DMS79 (cell line): ENCODE results near the gene TMA7B.

Experiments
- DNase-seq: peaks from one replicate; lab custom pipeline; 2025; lab: John Stamatoyannopoulos, UW

The TMA7B gene

GRCh38 chr22:39952347-39952746 is 7.8 kb upstream of the TMA7B start:
- DNase-seq, result no peak

DNA sequence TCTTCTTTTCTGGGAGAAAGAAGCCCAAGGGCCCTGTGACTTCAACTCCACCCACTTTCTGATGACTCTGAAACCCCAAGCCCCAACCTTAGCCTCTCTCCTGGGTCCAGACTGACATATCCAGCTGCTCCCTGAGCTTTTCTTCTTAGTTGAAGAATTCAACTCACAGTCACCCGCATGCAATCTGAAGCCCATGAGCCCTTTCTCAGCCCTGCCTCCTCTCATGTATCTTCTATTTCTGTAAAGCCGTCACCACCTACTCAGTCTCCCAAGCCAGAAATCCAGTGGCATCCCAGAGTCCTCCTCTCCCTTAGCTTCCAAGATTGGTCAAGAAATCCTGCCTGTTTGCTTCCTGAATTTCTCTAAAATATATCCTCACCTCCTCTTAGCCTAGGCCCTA is 7.1 kb upstream of the TMA7B start:
- no peak for DNase-seq

GRCh38 chr22:39954584-39955055 is 5.6 kb upstream of the TMA7B start:
- no peak for DNase-seq

DNA sequence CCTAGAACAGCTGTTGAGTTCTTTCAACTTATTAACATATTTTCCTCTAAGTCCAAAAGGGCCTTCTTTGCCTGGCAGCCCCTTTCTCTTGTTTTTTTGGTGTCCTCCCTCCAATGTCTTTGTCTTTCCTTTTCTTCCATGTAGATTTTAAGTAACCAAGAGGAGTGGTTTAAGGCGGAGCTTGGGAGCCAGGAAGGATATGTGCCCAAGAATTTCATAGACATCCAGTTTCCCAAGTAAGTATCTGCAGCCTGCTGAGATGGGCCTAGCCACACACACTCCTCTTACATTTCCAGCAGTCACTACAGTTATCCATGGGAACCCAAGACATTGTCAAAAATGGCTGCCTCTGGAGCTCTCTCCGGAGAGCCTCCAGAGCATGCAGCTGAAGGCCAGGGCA is 4.5 kb upstream of the TMA7B start:
- no peak for DNase-seq

GRCh38 chr22:39956932-39957664 is 3.1 kb upstream of the TMA7B start:
- DNase-seq, result no peak

DNA sequence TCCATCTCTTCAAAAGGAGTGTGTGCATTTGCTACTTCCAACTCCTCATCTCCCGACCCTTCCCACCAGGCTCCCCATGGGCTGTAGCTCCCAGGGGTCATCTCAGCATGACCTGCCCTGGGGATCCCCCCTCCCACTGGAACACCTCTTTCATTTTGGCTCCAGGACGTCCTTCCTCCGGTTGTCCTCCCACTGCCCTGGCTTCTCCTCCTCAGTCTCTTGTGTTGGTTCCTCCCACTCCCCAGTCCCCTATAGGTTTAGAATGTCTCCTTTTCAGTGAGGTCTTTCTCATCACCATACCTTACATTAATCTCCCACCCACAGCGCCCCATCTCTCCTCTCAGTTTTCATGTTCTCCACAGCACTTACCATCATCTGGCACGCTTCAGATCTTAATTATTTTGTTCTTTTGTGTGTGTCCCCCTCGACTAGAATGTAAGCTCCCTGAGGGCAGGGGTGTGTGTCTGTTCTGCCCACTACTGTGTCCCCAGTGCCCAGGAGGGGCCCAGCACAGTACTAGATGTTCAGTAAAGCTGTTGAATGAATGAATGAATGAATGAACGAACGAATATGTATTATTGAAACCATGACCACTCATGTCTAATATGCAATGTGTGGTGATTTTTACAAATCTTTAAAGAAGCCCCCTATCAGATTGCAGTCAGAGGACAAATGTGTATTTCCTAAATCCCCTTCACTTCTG is 2.0 kb upstream of the TMA7B start:
- no peak for DNase-seq

DNA sequence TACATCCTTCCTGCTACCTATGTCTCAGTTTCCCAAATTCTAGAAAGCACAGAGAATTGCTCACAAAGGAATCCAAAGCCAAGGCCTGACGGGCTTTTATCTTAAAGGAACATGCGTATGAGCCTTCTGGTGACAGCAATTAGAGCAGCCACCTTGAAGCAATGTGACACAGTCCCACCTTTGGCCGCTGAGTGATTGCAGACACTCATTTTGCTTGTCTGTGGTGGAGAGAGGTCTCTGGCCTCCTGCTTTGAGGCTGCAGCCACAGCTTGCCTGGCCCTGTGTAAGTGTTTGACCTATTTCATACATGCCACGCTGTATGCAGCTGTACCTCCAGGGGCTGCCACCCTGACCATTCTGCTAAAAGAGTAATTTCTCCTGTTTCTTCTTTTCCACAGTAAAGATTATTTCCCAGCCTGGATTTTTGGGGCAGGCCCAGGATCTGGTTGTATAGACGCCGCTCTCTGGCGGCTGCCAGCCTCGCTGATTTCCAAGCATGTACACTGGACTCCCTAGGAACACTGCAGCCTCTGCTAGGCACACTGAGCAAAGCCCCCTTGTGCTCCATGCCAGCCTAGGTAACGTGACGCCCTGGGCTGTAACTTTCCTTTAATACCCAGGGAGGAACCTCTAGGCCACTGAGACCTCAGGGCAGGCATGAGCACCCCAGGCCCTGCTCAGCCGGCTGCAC is 1.1 kb upstream of the TMA7B start:
- DNase-seq, result no peak

GRCh38 chr22:39960791-39961746 is 872 bp downstream of the TMA7B start:
- no peak for DNase-seq

GRCh38 chr22:39962071-39962470 is 1.9 kb downstream of the TMA7B start:
- no peak for DNase-seq

DNA sequence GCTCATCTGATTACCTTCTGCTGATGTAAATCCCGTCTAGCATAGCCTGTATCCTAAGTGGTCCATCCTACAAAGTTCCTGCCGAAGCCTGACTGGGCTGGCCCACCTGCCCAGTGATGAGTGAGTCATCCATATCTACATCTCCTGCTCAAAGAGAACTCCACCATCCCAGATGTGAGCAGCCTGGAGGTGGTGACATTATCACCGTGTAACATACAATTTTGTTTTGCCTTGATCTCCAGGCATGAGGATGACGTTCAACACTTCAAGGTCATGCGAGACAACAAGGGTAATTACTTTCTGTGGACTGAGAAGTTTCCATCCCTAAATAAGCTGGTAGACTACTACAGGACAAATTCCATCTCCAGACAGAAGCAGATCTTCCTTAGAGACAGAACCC is 5.6 kb downstream of the TMA7B start:
- DNase-seq, result no peak

DNA sequence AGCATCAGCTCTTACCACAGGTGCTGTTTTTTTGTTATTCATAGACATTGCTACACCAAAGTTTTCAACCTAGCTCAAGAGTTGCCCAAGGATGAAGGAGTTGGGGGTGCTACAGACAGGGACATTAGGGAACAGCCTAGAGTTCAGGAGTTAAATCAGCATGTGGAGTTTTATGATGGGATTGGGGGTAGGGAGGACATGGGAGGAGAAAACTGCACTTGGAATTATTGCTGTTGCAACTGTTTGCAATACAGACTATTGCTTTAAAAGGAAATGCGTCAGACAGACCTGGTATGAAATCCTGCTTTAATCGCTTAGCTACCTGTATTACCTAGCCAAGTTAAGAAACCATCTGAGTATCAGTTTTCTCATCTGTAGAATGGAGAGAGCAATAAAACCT is 6.3 kb downstream of the TMA7B start:
- DNase-seq, result no peak

DNA sequence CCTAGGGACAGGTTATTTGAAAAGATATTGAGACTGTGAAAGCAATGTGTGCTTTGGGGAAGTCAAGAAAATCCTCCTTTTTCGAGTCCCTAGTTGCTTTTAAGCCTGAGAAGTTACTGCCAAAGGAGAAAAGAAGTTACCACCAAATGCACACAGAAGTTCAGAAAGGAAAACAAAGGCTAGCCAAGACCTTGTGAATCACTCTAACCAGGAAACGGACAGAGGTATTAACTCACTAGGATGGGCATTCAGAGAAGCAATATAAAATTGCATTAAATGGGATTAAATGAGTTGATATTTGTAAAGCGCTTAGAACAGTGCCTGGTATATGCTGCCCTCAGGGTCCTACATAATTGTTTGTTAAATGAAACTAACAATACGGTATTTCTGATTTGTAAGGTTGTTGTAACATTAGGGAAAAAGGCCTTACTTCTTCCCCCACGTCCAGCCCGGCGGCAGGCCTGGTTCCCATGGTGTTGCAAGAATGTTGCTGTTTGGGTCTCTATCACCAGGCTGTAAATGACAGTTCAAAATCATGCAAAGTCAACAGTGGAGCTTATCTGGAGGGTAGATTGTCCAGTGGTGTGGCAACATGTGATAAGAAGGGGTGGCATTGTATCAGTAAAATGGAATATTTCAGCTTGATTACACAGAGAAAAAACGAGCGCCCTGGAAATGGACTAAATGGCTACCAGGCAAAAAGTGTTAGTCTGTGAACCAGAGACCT is 7.1 kb downstream of the TMA7B start:
- no peak for DNase-seq

DNA sequence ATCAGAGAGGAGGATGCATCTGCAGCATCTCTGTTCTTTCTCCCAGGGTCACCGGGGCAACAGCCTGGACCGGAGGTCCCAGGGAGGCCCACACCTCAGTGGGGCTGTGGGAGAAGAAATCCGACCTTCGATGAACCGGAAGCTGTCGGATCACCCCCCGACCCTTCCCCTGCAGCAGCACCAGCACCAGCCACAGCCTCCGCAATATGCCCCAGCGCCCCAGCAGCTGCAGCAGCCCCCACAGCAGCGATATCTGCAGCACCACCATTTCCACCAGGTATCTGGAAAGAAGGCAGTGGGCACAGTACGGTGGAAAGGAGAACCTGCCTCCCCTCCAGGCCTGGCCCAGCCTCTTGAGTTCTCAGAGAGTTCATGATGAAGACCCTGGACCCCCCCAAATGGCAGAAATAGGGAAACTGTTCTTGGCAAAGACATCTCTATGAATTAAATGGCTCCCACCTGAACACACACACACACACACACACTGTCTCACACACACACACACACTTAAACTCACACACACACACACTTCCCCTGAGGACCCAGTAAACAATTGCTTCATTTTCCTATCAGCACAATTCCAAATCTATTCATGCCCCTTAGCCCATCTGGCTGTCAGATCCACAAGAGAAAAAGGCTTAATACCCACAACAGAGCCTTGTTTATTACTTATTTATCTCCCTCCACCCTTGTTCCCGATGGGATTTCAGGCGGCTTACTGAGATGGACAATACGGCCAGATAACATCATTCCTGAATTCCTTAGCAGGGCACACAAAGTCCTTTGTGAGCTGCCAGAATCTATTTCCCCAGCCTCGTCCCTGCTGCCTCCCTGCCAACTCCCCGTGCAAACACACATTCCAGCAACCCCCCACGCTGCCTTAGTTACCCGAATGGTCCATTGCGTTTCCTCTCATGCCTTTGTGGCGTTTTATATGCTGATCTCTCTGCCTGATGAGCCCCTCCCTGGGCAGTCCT is 8.1 kb downstream of the TMA7B start:
- no peak for DNase-seq

GRCh38 chr22:39970742-39971141 is 10.5 kb downstream of the TMA7B start:
- no peak for DNase-seq

GRCh38 chr22:39972641-39973040 is 12.4 kb downstream of the TMA7B start:
- no peak for DNase-seq

- no peak for DNase-seq
Measured at GRCh38 chr22:39973656-39974055, 13.5 kb downstream of the TMA7B start.

DNA sequence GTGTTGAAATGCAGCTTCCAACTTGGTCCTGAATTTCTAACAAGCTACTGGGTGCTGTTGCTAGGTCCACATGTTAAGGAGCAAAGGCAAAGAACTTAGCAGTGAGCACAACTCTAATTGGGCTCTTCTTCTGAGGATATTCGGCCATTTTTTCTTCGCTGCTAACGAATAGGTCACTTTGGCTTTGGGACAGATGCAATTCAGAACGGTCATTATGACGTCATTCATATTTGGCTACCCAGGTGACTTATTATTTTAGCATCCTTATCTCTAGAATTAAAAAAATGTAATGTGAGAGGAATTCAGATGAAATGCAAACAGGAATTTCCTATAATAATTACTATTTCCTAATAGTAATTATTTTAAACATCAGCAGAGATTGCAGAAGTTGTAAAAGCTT is 13.9 kb downstream of the TMA7B start:
- no peak for DNase-seq

GRCh38 chr22:39979048-39979447 is 18.9 kb downstream of the TMA7B start:
- DNase-seq, result no peak

- DNase-seq, result no peak
Measured at GRCh38 chr22:39979458-39979857, 19.3 kb downstream of the TMA7B start.

GRCh38 chr22:39980596-39980995 is 20.4 kb downstream of the TMA7B start:
- no peak for DNase-seq
